GM13976 (cell line): ENCODE results near the gene AMBRA1.

ENCODE experiments used
- DNase-seq: peaks from one replicate; pipeline ENCODE4 v3.0.0; 2012; ENCODE audit warnings: low spot score
- in situ Hi-C: fragments of 300-500 bp; cut with MboI; formaldehyde crosslinking; loops from one replicate; pipeline ENCODE4 v1.12.0; 2022; ENCODE audit warnings: low sequenced_read_pairs, mixed read lengths, inconsistent platforms; ENCODE audit not compliant: unreplicated experiment
- TF ChIP-seq, protein P1 (sequence below): IDR thresholded peaks from 2 replicates; pipeline ENCODE4 v1.5.1; 2012; ENCODE audit warnings: borderline replicate concordance, mild to moderate bottlenecking; ENCODE audit not compliant: insufficient read depth; ENCODE audit errors: extremely low read depth, missing control alignments, control extremely low read depth

The AMBRA1 gene

GRCh38 chr11:46450846-46451477 is 142.9 kb downstream of the AMBRA1 start:
- TF ChIP-seq, protein P1, sequence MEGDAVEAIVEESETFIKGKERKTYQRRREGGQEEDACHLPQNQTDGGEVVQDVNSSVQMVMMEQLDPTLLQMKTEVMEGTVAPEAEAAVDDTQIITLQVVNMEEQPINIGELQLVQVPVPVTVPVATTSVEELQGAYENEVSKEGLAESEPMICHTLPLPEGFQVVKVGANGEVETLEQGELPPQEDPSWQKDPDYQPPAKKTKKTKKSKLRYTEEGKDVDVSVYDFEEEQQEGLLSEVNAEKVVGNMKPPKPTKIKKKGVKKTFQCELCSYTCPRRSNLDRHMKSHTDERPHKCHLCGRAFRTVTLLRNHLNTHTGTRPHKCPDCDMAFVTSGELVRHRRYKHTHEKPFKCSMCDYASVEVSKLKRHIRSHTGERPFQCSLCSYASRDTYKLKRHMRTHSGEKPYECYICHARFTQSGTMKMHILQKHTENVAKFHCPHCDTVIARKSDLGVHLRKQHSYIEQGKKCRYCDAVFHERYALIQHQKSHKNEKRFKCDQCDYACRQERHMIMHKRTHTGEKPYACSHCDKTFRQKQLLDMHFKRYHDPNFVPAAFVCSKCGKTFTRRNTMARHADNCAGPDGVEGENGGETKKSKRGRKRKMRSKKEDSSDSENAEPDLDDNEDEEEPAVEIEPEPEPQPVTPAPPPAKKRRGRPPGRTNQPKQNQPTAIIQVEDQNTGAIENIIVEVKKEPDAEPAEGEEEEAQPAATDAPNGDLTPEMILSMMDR = no peak
- in situ Hi-C loops = no loop called here
- DNase-seq = no peak

DNA sequence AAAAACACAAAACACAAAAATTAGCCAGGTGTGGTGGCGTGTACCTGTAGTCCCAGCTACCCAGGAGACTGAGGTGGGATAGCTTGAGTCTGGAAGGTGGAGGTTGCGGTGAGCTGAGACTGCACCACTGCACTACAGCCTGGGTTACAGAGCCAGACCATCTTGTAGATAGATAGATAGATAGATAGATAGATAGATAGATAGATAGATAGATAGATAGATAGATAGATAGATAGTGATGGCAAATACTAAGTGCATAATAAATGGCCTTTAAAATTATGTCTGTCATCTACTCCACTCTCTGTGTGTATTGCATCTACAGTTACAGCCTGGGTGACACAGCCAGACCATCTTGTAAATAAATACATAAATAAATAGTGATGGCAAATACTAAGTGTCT is 146.3 kb downstream of the AMBRA1 start:
- DNase-seq = no peak
- TF ChIP-seq, protein P1 = no peak
- in situ Hi-C loops = no loop called here

- TF ChIP-seq, protein P1 = no peak
- no peak for DNase-seq
- in situ Hi-C loops = no loop called here
Observed at GRCh38 chr11:46445920-46446771, 147.7 kb downstream of the AMBRA1 start.

GRCh38 chr11:46445192-46445919 is 148.5 kb downstream of the AMBRA1 start:
- in situ Hi-C loops = no loop called here
- TF ChIP-seq, protein P1 = no peak

DNA sequence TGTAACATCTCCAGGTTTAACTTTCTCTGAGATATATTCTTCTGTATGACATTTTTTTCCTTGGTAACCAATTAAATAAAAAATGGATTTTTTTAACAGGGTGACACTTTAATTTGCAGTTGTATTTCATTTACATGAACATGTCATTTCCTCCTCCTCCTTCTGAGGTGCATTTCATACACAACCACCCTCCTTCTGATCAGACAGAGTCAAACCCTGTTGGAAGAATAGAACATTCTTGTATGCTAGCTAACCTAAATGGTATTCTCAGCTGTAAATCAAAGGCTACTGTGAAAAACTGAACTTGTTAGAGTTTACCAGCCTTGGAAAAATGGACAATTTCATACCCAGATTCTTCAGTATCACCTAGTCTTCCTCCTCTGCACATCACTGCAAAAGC is 149.5 kb downstream of the AMBRA1 start:
- no peak for DNase-seq
- TF ChIP-seq, protein P1 = no peak
- in situ Hi-C loops = no loop called here

More at GRCh38 chr11:46445192-46445919, 148.5 kb downstream of the AMBRA1 start:
- DNase-seq = no peak

DNA sequence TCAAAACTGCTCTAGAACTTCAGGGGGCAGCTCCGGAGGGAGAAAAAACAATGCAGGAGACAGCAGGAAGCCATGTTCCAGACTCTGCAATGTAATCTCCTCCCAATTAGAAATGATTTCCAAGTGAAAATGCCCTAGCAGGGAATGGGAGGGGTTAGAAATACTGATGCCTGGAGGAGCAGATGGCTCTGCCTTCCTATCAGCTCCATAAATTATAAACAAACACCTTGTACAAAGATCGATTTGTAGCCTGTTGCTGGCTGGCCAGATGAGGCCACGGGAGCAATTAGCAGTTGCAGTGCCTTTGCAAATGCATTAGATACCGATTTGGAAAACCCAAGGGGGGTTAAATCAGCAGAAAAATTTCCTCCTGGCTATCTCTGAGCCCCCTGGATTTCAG is 155.6 kb downstream of the AMBRA1 start:
- in situ Hi-C loops = no loop called here
- no peak for DNase-seq
- TF ChIP-seq, protein P1 = no peak
